ENCODE results near the gene ZDHHC11.
"Not testable (repeated sequence)": the region's sequence is repeated elsewhere in the genome, so short reads cannot be mapped to it uniquely, and the experiment has no call there.

ZDHHC11 gene

GRCh38 chr5:859798-860296 is 9.1 kb upstream of the ZDHHC11 start:
- peaks cover 21% of the 10 kb centered on the region for H3K36me3 ChIP-seq (ENCODE audit: control insufficient read depth, insufficient read depth, low read length)
- H3K9me3 ChIP-seq (ENCODE audit: control insufficient read depth, low read length): no peaks in the 10 kb centered on the region
- H3K27ac ChIP-seq (ENCODE audit: insufficient read depth, low read length, poor library complexity, severe bottlenecking): no peak overlapping the region
- no peak overlapping the region for H3K4me3 ChIP-seq (ENCODE audit: insufficient read depth, low read depth, low read length, poor library complexity, severe bottlenecking)
- DNase-seq: no peak
- H3K27me3 ChIP-seq (replicated peaks; ENCODE audit: control insufficient read depth, insufficient read depth, low read length, poor library complexity, severe bottlenecking): no peaks in the 10 kb centered on the region
- no peaks in the 10 kb centered on the region for H3K4me1 ChIP-seq (ENCODE audit: control insufficient read depth, insufficient read depth, low read length, poor library complexity, severe bottlenecking)

GRCh38 chr5:859391-859790 is 8.6 kb upstream of the ZDHHC11 start:
- DNase-seq: no peak
- Histone ChIP-seq H3K27me3 (replicated peaks; ENCODE audit: control insufficient read depth, insufficient read depth, low read length, poor library complexity, severe bottlenecking) (no peaks in the 10 kb centered on the region), H3K36me3 (ENCODE audit: control insufficient read depth, insufficient read depth, low read length) (peaks cover 17% of the 10 kb centered on the region)

GRCh38 chr5:858726-859125 is 7.9 kb upstream of the ZDHHC11 start:
- H3K36me3 ChIP-seq (ENCODE audit: control insufficient read depth, insufficient read depth, low read length): peaks cover 10% of the 10 kb centered on the region
- no peaks in the 10 kb centered on the region for H3K4me1 ChIP-seq (ENCODE audit: control insufficient read depth, insufficient read depth, low read length, poor library complexity, severe bottlenecking)
- H3K27ac ChIP-seq (ENCODE audit: insufficient read depth, low read length, poor library complexity, severe bottlenecking): no peak overlapping the region
- no peaks in the 10 kb centered on the region for H3K9me3 ChIP-seq (ENCODE audit: control insufficient read depth, low read length)
- H3K4me3 ChIP-seq (ENCODE audit: insufficient read depth, low read depth, low read length, poor library complexity, severe bottlenecking): no peak overlapping the region
- no peaks in the 10 kb centered on the region for H3K27me3 ChIP-seq (replicated peaks; ENCODE audit: control insufficient read depth, insufficient read depth, low read length, poor library complexity, severe bottlenecking)
- no peak for DNase-seq

More at GRCh38 chr5:859391-859790, 8.6 kb upstream of the ZDHHC11 start:
- no peak overlapping the region for H3K27ac ChIP-seq (ENCODE audit: insufficient read depth, low read length, poor library complexity, severe bottlenecking)
- no peaks in the 10 kb centered on the region for H3K4me1 ChIP-seq (ENCODE audit: control insufficient read depth, insufficient read depth, low read length, poor library complexity, severe bottlenecking)
- H3K9me3 ChIP-seq (ENCODE audit: control insufficient read depth, low read length): no peaks in the 10 kb centered on the region
- H3K4me3 ChIP-seq (ENCODE audit: insufficient read depth, low read depth, low read length, poor library complexity, severe bottlenecking): no peak overlapping the region

- Histone ChIP-seq H3K27me3 (replicated peaks; ENCODE audit: control insufficient read depth, insufficient read depth, low read length, poor library complexity, severe bottlenecking) (no peaks in the 10 kb centered on the region), H3K9me3 (ENCODE audit: control insufficient read depth, low read length) (no peaks in the 10 kb centered on the region), H3K4me1 (ENCODE audit: control insufficient read depth, insufficient read depth, low read length, poor library complexity, severe bottlenecking) (no peaks in the 10 kb centered on the region), H3K27ac (ENCODE audit: insufficient read depth, low read length, poor library complexity, severe bottlenecking) (no peak overlapping the region), H3K4me3 (ENCODE audit: insufficient read depth, low read depth, low read length, poor library complexity, severe bottlenecking) (no peak overlapping the region), H3K36me3 (ENCODE audit: control insufficient read depth, insufficient read depth, low read length) (no peaks in the 10 kb centered on the region)
- no peak for DNase-seq
Measured at GRCh38 chr5:856531-857425, 6.0 kb upstream of the ZDHHC11 start.

GRCh38 chr5:855771-856530 is 5.2 kb upstream of the ZDHHC11 start:
- no peaks in the 10 kb centered on the region for H3K36me3 ChIP-seq (ENCODE audit: control insufficient read depth, insufficient read depth, low read length)
- H3K27ac ChIP-seq (ENCODE audit: insufficient read depth, low read length, poor library complexity, severe bottlenecking): no peak overlapping the region

GRCh38 chr5:854966-855743 is 4.4 kb upstream of the ZDHHC11 start:
- H3K27me3 ChIP-seq (replicated peaks; ENCODE audit: control insufficient read depth, insufficient read depth, low read length, poor library complexity, severe bottlenecking): no peaks in the 10 kb centered on the region
- H3K36me3 ChIP-seq (ENCODE audit: control insufficient read depth, insufficient read depth, low read length): no peaks in the 10 kb centered on the region
- no peaks in the 10 kb centered on the region for H3K9me3 ChIP-seq (ENCODE audit: control insufficient read depth, low read length)
- no peak for DNase-seq
- no peak overlapping the region for H3K27ac ChIP-seq (ENCODE audit: insufficient read depth, low read length, poor library complexity, severe bottlenecking)
- no peaks in the 10 kb centered on the region for H3K4me1 ChIP-seq (ENCODE audit: control insufficient read depth, insufficient read depth, low read length, poor library complexity, severe bottlenecking)
- no peak overlapping the region for H3K4me3 ChIP-seq (ENCODE audit: insufficient read depth, low read depth, low read length, poor library complexity, severe bottlenecking)

More at GRCh38 chr5:855771-856530, 5.2 kb upstream of the ZDHHC11 start:
- no peaks in the 10 kb centered on the region for H3K27me3 ChIP-seq (replicated peaks; ENCODE audit: control insufficient read depth, insufficient read depth, low read length, poor library complexity, severe bottlenecking)
- DNase-seq: no peak
- no peaks in the 10 kb centered on the region for H3K4me1 ChIP-seq (ENCODE audit: control insufficient read depth, insufficient read depth, low read length, poor library complexity, severe bottlenecking)
- H3K4me3 ChIP-seq (ENCODE audit: insufficient read depth, low read depth, low read length, poor library complexity, severe bottlenecking): no peak overlapping the region
- H3K9me3 ChIP-seq (ENCODE audit: control insufficient read depth, low read length): no peaks in the 10 kb centered on the region

- Histone ChIP-seq H3K4me3 (ENCODE audit: insufficient read depth, low read depth, low read length, poor library complexity, severe bottlenecking) (no peak overlapping the region), H3K36me3 (ENCODE audit: control insufficient read depth, insufficient read depth, low read length) (no peaks in the 10 kb centered on the region), H3K4me1 (ENCODE audit: control insufficient read depth, insufficient read depth, low read length, poor library complexity, severe bottlenecking) (no peaks in the 10 kb centered on the region), H3K9me3 (ENCODE audit: control insufficient read depth, low read length) (no peaks in the 10 kb centered on the region), H3K27me3 (replicated peaks; ENCODE audit: control insufficient read depth, insufficient read depth, low read length, poor library complexity, severe bottlenecking) (no peaks in the 10 kb centered on the region), H3K27ac (ENCODE audit: insufficient read depth, low read length, poor library complexity, severe bottlenecking) (no peak overlapping the region)
- DNase-seq: no peak
Measured at GRCh38 chr5:854217-854616, 3.4 kb upstream of the ZDHHC11 start.

- not testable (repeated sequence) for DNase-seq; H3K27me3 ChIP-seq (replicated peaks; ENCODE audit: control insufficient read depth, insufficient read depth, low read length, poor library complexity, severe bottlenecking); H3K36me3 ChIP-seq (ENCODE audit: control insufficient read depth, insufficient read depth, low read length); H3K4me1 ChIP-seq (ENCODE audit: control insufficient read depth, insufficient read depth, low read length, poor library complexity, severe bottlenecking); H3K9me3 ChIP-seq (ENCODE audit: control insufficient read depth, low read length); H3K27ac ChIP-seq (ENCODE audit: insufficient read depth, low read length, poor library complexity, severe bottlenecking); H3K4me3 ChIP-seq (ENCODE audit: insufficient read depth, low read depth, low read length, poor library complexity, severe bottlenecking)
Measured at GRCh38 chr5:853416-854090, 2.8 kb upstream of the ZDHHC11 start.
